SK-N-SH (cell line): ENCODE data around the gene NOL4.
"Not testable (repeated sequence)": the region's sequence is repeated elsewhere in the genome, so short reads cannot be mapped to it uniquely, and the experiment has no call there.

Experiments used
- EP300 ChIP-seq, 2 experiments: IDR thresholded peaks; 2 replicates each; pipeline versions ENCODE4 v1.4.0 to v1.6.1; 2012; ENCODE audit warnings: borderline replicate concordance in 1 of 2, low read depth in 1 of 2, low read length in 1 of 2
- EZH2phosphoT487 ChIP-seq: fragments of 200-600 bp; sonication (generic); IDR thresholded peaks from 2 replicates; pipeline ENCODE4 v1.6.1; 2017; ENCODE audit warnings: low read depth, mixed run types, mild to moderate bottlenecking, antibody characterized with exemption, moderate library complexity, borderline replicate concordance
- FOSL2 ChIP-seq: IDR thresholded peaks from 2 replicates; pipeline ENCODE4 v1.4.0; 2012; ENCODE audit warnings: low read depth, mild to moderate bottlenecking, moderate library complexity, borderline replicate concordance
- NFIC ChIP-seq: IDR thresholded peaks from 2 replicates; pipeline ENCODE4 v1.4.0; 2012; ENCODE audit warnings: borderline replicate concordance
- POLR2AphosphoS5 ChIP-seq: IDR thresholded peaks from 2 replicates; pipeline ENCODE4 v1.6.1; 2012; ENCODE audit warnings: low read depth, low read length
- RCOR1 ChIP-seq: fragments of 150-350 bp; IDR thresholded peaks from 2 replicates; pipeline ENCODE4 v1.6.1; 2017; ENCODE audit warnings: antibody characterized with exemption, low read length
- REST ChIP-seq: IDR thresholded peaks from 2 replicates; pipeline ENCODE4 v1.6.1; 2012; ENCODE audit warnings: mild to moderate bottlenecking, low read depth, low read length, moderate library complexity
- RFX5 ChIP-seq: IDR thresholded peaks from 2 replicates; pipeline ENCODE4 v1.6.1; 2012; ENCODE audit warnings: mild to moderate bottlenecking, improper control_type of control experiment, low read length
- TAF1 ChIP-seq: IDR thresholded peaks from 2 replicates; pipeline ENCODE4 v1.6.1; 2012; ENCODE audit warnings: low read depth, mild to moderate bottlenecking, low read length, moderate library complexity, borderline replicate concordance
- USF1 ChIP-seq: IDR thresholded peaks from 2 replicates; pipeline ENCODE4 v1.4.0; 2012; ENCODE audit warnings: low read depth, borderline replicate concordance
- YY1 ChIP-seq: IDR thresholded peaks from 2 replicates; pipeline ENCODE4 v1.4.0; 2012; ENCODE audit warnings: low read depth, mild to moderate bottlenecking
- TF ChIP-seq, protein P1 (sequence below): fragments of 200-600 bp; sonication (generic); IDR thresholded peaks from 2 replicates; pipeline ENCODE4 v1.6.1; 2017; ENCODE audit warnings: antibody characterized with exemption, mild to moderate bottlenecking, moderate library complexity
- TF ChIP-seq, protein P2 (sequence below): IDR thresholded peaks from 2 replicates; pipeline ENCODE4; 2012
- TF ChIP-seq, protein P3 (sequence below): fragments of 150-350 bp; IDR thresholded peaks from 2 replicates; pipeline ENCODE4 v1.6.1; 2017; ENCODE audit warnings: antibody characterized with exemption, low read length, low read depth, borderline replicate concordance

GRCh38 chr18:34266029-34266428, 41.3 kb upstream of the NOL4 start:
- TF ChIP-seq NFIC; POLR2AphosphoS5; RFX5; YY1; EP300 (IDR thresholded peaks at IDR 0.05; ENCODE audit: borderline replicate concordance in 1 of 2, low read depth in 1 of 2, low read length in 1 of 2); USF1; TAF1; FOSL2; RCOR1; REST; EZH2phosphoT487: not testable (repeated sequence)
- TF ChIP-seq, protein P1, sequence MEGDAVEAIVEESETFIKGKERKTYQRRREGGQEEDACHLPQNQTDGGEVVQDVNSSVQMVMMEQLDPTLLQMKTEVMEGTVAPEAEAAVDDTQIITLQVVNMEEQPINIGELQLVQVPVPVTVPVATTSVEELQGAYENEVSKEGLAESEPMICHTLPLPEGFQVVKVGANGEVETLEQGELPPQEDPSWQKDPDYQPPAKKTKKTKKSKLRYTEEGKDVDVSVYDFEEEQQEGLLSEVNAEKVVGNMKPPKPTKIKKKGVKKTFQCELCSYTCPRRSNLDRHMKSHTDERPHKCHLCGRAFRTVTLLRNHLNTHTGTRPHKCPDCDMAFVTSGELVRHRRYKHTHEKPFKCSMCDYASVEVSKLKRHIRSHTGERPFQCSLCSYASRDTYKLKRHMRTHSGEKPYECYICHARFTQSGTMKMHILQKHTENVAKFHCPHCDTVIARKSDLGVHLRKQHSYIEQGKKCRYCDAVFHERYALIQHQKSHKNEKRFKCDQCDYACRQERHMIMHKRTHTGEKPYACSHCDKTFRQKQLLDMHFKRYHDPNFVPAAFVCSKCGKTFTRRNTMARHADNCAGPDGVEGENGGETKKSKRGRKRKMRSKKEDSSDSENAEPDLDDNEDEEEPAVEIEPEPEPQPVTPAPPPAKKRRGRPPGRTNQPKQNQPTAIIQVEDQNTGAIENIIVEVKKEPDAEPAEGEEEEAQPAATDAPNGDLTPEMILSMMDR = not testable (repeated sequence)
- TF ChIP-seq, protein P2, sequence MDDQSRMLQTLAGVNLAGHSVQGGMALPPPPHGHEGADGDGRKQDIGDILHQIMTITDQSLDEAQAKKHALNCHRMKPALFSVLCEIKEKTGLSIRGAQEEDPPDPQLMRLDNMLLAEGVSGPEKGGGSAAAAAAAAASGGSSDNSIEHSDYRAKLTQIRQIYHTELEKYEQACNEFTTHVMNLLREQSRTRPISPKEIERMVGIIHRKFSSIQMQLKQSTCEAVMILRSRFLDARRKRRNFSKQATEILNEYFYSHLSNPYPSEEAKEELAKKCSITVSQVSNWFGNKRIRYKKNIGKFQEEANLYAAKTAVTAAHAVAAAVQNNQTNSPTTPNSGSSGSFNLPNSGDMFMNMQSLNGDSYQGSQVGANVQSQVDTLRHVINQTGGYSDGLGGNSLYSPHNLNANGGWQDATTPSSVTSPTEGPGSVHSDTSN = not testable (repeated sequence)
- TF ChIP-seq, protein P3, sequence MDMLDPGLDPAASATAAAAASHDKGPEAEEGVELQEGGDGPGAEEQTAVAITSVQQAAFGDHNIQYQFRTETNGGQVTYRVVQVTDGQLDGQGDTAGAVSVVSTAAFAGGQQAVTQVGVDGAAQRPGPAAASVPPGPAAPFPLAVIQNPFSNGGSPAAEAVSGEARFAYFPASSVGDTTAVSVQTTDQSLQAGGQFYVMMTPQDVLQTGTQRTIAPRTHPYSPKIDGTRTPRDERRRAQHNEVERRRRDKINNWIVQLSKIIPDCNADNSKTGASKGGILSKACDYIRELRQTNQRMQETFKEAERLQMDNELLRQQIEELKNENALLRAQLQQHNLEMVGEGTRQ = not testable (repeated sequence)
